Stimulated activated CD4-positive, alpha-beta T cell treated with anti-CD3 and anti-CD28 coated beads, TNF-alpha, amount 100 ng/mL, for 1 hour (primary cell): Measurements from ENCODE around the gene GMPR.
"Not testable (repeated sequence)": the region's sequence is repeated elsewhere in the genome, so short reads cannot be mapped to it uniquely, and the experiment has no call there.

Source experiments
- DNase-seq, 3 donors: peaks; one replicate each; pipeline ENCODE4 v3.0.0-alpha.2; 2020; ENCODE audit warnings: low read depth in 3 of 3, low spot score in 1 of 3

GMPR gene

DNA sequence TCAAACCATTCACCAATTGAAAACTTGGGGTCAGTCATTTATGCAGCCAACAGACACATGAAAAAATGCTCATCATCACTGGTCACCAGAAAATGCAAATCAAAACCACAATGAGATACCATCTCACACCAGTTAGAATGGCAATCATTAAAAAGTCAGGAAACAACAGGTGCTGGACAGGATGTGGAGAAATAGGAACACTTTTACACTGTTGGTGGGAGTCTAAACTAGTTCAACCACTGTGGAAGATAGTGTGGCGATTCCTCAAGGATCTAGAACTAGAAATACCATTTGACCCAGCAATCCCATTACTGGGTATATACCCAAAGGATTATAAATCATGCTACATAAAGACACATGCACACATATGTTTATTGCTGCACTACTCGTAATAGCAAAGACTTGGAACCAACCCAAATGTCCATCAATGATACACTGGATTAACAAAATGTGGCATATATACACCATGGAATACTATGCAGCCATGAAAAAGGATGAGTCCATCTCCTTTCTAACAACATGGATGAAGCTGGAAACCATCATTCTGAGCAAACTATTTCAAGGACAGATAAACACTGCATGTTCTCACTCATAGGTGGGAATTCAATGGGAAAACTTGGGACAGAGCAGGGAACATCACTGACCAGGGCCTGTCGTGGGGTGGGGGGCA, 13.2 kb upstream of the GMPR start:
- DNase-seq = not testable (repeated sequence)

DNA sequence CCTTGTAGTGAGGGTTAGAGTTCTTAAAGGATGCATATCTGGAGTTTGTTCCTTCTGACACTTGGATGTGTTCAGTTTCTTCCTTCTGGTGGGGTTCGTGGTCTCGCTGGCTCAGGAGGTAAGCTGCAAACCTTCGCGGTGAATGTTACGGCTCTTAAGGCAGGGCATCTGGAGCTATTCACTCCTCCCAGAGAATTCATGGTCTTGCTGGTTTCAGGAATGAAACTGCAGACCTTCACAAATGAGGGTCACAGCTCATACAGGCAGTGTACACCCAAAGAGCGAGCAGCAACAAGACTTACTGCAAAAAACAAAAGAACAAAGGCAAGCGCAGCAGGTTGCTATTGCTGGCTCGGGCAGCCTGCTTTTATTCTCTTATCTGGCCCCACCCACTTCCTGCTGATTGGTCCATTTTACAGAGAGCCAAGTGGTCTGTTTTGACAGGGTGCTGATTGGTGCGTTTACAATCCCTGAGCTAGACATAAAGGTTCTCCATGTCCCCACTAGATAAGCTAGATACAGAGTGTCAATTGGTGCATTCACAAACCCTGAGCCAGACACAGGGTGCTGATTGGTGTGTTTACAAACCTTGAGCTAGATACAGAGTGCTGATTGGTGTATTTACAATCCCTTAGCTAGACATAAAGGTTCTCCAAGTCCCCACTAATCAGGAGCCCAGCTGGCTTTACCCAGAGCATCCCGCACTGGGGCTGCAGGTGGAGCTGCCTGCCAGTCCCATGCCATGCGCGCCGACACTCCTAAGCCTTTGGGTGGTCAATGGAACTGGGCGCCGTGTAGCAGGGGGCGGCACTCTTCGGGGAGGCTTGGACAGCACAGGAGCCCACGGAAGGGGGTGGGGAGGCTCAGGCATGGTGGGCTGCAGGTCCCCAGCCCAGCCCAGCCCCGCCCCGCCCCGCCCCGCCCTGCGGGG, 12.0 kb upstream of the GMPR start:
- not testable (repeated sequence) for DNase-seq

DNA sequence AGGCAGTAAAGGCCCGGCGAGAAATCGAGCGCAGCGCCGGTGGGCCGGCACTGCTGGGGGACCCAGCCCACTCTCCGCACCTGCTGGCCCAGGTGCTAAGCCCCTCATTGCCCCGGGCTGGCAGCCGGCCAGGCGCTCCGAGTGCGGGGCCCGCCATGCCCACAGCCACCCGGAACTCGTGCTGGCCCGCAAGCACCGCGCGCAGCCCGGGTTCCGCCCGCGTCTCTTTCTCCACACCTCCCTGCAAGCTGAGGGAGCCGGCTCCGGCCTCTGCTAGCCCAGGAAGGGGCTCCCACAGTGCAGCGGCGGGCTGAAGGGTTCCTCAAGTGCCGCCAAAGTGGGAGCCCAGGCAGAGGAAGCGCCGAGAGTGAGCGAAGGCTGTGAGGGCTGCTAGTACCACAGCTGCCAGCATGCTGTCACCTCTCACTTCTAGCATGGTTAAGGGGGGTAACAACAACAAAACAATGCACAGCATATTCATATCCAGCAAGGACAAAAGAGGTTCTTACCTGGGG, 11.3 kb upstream of the GMPR start:
- DNase-seq = no peak

DNA sequence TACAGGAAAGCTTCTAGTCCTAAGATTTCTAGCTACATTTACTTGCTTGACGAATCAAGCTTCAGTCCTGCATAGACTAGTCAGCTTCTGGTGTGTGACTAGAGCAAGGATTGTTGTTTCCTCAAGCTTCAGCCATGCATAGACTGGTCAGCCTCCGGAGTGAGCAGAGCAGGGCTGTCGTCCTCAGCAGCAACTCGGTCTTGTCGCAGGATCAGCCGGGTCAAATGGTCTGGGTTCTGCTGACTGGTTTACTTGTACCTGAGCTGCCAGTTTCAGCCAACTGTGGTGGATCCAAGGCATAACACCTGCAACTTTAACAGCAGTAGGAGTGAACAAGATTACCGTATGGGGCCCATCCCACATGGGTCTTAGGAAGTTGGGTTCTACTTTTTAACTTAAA, 10.8 kb upstream of the GMPR start:
- DNase-seq = no peak

DNA sequence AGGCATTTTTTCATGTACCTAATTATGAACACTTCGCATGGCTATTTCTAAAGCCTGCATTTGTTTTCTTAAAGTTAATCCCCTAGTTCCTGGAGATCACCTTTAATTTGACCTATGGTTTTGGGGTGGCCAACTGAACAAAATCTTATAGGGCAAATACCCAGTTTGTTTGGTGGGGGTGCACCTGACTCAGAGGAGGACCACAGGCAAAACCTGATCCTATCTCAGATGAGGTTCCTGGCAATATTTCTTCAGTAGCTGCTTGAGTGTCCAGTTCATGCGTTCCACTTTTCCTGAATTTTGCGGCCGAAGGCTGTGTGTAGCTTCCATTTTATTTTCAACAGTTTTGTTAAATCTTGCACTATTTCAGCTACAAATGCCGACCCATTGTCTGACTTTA, 10.3 kb upstream of the GMPR start:
- DNase-seq = no peak

DNA sequence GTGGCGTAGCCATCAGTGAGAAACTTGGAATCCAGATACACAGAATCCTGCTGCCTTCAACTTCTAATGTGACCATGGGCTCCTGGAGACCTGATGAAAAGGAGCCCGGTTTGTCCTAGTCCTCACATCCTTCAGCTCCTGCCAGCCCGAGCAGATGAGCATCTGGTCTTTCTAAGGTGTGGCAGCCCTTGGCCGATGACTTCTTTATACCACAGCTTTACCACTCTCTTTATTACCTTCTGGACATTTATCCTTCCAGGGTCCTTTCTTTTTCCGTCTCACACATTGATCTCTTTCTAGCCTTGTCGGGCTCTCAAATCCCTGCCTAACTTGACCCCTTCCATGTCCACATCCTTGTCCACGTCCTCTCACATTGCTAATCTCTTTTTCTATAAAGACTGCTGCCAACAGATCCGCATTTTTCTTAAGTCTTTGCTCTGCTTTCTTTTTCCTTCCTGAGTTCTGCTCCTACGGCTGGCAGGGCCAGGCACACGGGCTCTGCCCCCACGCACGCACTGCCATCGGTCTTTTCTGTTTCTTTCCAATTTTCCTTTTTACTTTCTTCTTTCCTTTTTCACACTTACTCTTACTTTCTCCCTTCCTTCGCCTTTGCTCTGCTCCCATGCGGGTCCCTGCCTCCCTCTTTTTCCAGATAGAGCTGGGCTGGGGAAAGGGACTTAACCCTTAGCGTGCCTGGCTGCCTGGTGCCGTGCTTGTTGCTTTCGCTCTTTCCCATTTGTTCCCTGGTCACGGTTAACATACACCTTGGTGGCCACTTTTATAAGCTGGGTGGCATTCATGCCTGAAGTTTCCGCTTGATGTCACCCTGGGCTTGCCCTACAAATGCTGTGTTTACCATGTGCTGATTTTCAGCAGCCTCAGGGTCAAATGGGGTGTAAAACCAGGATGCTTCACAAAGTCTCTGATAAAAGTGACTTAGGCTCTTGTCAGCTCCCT, 9.4 kb upstream of the GMPR start:
- no peak for DNase-seq

DNA sequence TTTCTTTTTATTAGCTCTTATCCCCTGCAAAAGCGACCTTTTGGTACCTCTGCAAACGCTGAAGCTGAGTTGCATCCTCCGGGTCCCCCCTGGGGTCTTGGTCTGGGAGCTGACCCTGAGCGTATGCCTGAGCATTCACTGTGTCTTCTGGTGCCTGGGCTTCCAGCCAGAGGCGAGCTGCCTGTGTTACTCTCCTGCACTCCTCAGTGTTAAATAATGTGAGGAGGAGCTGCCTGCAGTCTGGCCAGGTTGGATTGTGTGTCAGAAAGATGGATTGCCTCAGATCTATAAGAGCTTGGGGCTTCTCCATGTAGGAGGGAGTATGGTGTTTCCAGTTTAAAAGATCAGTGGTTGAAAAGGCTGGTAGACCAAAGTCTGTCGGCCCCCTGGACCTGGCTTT, 8.7 kb upstream of the GMPR start:
- DNase-seq = no peak

DNA sequence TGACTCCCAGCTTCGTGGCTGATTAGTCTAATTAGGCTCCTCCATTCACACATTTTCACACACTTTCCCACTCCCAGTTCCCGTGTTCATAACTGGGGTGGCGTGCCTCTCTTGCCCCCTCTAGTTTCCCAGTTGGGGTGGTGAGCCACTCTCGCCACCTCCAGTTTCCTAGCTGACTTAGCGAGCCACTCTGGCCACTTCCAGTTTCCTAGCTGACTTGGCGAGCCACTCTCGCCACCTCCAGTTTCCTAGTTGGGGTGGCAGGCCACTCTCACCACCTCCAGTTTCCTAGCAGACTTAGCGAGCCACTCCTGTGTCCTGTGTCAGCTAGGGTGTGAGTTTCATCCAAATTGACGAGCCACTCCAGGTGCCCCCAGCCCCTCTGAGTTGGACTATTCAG, 7.4 kb upstream of the GMPR start:
- no peak for DNase-seq

DNA sequence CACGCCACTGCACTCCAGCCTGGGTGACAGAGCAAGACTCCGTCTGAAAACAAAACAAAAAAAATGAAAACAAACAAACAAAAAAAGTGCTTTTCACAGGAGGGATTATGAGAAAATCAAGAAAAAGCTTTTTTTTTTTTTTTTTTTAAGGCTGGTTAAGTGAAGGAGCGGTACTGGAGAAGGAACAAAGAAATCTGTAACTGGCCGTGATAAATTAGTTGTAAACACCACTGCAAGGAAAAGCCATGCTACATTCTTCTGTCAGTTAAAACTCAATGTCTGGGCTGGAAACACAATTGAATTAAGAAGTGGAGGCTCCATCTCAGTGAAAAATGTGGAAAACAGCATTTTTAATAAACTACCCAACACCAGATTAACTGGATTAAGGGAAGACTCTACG, 6.3 kb upstream of the GMPR start:
- no peak for DNase-seq

DNA sequence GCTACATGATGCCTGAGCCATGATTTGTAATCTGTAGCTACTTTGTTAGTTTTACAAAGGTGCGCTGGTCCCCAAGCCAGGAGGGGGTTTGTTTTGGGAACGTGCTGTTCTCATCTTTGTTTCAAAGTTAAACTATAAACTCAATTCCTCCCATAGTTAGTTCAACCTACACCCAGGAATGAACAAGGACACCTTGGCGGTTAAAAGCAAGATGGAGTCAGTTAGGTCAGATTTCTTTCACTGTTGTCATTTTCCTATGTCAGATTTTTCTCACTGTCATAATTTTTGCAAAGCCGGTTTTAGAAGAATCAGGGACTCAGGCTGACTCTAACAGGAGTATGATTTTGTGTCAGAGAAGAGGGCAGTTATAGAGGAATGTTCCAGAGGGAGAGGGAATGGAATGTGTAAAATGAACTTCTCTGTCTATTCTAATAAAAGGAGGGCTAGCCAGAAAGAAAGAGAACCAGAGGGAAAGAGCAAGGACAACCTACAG, 2.3 kb upstream of the GMPR start:
- DNase-seq = no peak

DNA sequence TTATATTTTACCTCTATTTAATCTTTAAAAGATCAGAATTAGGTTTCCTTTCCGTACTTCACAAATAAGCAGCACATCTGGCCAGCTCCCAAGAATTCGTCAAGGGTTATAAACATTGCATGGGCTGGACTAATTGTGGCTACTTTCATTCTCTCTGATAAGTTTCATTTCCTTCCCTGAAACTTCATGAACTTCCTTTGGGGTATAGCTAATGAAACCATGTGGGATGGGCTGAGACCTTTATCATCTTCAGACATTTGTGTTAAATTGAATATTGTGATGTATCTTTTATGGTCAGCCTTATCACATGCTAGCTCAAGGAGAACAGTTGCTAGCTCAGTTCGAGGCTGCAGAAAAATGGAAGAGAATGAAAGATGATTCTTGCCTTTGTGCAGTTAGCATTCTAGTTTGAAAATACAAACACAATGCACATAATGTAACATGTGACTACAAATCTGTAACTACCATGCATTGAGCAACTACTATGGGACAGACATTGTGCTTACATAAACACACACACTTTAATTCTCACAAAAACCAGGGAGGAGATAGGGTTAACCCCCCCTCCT, 1.7 kb upstream of the GMPR start:
- DNase-seq = no peak

DNA sequence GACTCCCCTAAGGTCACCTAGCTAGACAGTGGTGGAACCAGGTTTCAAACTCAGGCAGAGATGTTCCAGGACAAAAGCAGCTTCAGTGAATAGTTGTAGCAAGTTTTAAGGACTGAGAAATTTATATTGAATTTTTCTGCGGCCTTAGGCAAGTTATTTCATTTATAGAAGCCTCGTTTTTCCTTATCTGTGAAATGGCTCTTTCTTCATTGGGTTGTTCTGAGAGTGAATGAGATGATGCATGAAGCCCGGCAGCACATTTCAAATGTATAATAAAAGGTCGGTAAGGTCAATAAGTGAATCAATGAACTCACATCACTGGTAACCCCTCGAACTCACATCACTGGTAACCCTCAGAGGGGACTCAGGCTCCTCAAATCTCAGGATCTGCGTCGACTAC, 1.1 kb upstream of the GMPR start:
- no peak for DNase-seq

DNA sequence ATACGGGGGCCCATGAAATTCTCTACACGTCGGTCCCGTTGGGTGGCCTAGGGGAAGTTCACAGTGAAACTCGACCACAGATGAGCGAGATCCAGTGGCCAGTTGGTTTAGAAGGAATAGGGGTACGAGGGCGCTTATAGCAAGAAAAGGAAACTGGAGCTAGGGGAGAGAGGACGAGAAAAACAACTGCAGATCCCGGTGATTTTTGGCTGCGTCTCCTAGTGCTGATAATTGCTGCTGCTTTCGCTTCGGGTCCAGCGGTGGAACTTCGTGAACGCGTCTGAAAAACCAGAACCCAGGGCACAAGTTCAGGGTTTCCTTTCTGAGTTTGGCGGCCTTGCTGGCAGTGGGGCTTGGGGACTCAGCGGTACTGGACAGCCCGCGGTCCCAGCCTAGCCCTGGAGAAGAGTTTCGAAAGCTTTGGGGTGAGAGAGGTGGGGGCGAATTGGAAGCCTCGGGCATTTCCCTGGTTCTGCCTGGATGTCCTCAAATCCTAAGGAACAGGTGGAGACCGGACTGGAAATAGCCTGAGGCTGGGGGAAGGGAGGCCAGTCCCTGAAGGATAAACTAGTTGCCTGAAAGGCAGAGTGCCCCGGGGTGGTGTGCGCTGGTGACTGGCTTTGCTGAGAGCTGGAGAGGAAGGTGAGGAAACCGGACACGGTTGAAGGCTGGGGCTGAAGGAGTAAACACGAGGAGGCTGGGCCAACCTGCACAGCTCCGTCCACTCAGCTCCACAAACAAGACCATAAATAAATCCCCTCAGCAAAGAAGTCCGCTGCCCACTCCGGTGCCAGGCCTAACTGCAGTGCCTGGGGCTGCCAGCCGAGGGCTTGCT, 793 bp downstream of the GMPR start:
- no peak for DNase-seq

DNA sequence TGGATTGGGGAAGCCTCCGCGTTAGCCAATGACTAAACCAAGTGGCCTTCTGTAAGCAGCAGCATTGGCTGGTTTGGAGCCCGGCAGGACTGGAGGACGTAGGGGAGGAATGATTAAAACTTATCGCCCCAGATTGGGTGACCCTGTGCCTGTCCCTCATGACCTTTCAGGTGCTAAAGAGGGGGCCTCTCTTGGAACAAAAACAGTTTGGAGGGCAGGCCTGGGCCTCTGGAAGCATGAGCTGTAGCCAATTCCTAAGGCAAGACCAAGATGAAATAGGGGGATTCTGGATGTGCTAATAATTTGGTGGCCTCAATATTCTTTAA, 1.4 kb downstream of the GMPR start:
- no peak for DNase-seq

DNA sequence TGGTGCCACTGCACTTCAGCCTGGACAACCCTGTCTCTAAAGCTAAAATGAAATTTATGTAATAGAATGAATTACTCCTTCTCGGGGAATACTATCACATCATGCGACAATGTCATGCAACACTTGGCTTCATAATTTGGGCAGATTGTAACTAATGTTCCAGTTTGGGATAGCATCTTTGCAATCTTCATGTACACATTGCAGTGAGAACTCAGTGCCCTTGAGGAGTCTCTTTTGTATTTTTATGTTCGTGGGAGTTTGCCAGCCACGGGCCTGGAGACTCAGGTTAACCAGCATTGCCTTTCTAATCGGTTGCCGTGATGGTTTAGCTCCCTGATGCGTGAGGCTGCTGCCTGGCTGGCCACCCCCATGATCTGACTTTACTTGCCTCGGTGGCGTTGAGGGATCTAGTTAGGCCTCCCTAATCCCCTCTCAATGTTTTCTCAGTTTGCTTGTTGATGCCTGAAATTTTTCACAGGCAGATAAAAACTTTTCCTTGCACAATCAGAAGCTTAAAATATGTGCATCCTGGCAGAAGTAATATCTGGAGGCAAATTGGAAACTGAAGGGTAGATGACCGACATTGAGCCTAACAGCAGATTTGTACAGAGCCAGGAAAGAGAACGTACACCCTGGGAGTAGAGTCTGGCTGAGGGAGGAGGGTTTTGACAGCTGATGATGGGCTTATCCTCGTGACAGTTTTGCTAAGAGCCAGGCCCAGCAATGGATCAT, 2.4 kb downstream of the GMPR start:
- DNase-seq = no peak

DNA sequence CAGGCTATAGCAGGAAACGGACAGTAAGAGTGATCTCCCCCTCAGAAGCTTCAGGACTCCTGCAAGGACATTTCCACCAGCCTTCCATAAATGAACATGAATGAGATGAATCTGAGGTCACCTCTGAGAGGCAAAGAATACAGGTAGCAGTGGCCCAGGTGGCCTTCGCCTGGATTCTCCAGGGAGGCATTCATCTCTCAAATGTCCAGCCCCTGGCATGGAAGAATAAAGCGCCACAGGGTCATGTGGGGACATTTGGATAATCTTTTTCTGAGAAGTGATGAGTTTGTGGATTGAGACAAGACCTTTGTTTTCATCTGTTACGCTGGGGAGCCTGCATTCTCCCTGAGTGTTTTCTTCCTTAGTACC, 2.9 kb downstream of the GMPR start:
- no peak for DNase-seq

DNA sequence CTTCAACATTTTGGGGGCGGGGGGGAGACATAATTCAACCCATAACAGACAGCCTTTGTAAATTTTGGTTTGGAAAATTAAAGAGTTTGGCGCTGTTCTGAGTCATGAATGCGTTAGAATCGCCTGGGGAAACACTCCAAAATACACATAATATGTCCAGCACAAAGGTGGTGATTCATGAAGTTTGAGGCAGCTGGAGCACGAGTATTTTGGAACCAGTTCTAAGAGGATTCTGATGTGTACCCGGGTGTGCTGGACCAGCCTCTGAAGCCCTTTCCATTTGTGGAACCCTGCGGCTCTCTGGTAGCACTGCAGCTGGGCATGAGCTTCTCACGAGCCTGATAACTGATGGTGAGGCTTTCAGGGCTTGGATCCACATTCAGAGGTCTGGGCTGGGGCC, 4.7 kb downstream of the GMPR start:
- no peak for DNase-seq

DNA sequence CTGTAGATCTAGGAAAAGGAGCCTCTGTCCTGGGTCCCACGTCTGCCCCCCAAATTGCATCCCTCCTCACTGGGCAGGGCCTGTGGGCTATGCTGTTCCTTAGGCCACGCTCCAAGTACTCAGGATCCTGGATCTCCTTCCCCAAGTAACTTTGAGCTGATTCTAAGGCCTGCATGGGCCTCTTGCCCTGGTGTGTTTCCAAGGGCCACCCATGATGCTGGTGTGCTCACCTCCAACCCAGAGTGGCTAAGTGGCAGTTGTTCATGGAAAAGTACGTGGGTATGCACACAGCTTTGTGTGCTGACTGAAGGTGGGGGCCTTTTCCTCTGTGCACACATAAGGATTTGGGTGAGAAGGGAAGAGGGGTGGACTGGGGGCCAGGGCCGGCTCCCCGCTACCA, 5.3 kb downstream of the GMPR start:
- no peak for DNase-seq

DNA sequence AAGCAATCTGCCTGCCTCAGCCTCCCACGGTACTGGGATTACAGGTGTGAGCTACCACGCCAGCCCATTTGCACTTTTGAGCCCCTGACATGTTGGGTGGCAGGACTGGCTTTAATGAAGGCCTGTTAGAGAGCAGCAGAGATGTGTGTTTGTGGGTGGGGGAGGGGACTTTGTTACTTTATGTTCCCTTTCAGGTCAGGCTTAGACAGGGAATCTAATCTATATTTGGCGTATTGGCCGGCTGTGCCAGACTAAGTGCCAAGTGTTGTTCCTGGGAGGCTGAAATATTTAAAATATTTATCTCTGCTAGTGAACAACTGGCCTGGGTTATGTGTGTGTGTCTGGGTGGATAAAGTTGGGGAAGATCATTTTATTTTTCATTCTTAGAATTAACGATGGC, 6.1 kb downstream of the GMPR start:
- no peak for DNase-seq
